HG03039 (cell line): Measurements from ENCODE around the gene THADA.
"Not testable (repeated sequence)": the region's sequence is repeated elsewhere in the genome, so short reads cannot be mapped to it uniquely, and the experiment has no call there.

Experiments used
- ATAC-seq: cut with Tn5 transposase; IDR thresholded peaks from one replicate; pipeline ENCODE4 v1.9.1; 2021; ENCODE audit warnings: mild to moderate bottlenecking, moderate library complexity; ENCODE audit not compliant: unreplicated experiment

The THADA gene

GRCh38 chr2:43193652-43194120 is 402.2 kb downstream of the THADA start:
- no peak for ATAC-seq

- ATAC-seq: no peak
Observed at GRCh38 chr2:43192744-43193651, 402.8 kb downstream of the THADA start.

GRCh38 chr2:43191947-43192516 is 403.8 kb downstream of the THADA start:
- no peak for ATAC-seq

GRCh38 chr2:43190311-43191052 is 405.4 kb downstream of the THADA start:
- no peak for ATAC-seq

- not testable (repeated sequence) for ATAC-seq
Observed at GRCh38 chr2:43189861-43190260, 406.0 kb downstream of the THADA start.

- ATAC-seq: no peak
Observed at GRCh38 chr2:43188561-43189386, 407.1 kb downstream of the THADA start.

GRCh38 chr2:43186679-43187374 is 409.0 kb downstream of the THADA start:
- no peak for ATAC-seq

GRCh38 chr2:43186321-43186678 is 409.5 kb downstream of the THADA start:
- ATAC-seq: no peak

- ATAC-seq: no peak
Observed at GRCh38 chr2:43185146-43185545, 410.7 kb downstream of the THADA start.

GRCh38 chr2:43184339-43184895 is 411.4 kb downstream of the THADA start:
- no peak for ATAC-seq

- no peak for ATAC-seq
Observed at GRCh38 chr2:43183743-43184142, 412.1 kb downstream of the THADA start.

GRCh38 chr2:43180897-43181296 is 414.9 kb downstream of the THADA start:
- ATAC-seq: no peak
